GM21619 (cell line): ENCODE data around the gene PRRX1.

Experiments used
- ATAC-seq: cut with Tn5 transposase; IDR thresholded peaks from one replicate; pipeline ENCODE4 v1.9.1; 2021; ENCODE audit not compliant: unreplicated experiment

The PRRX1 gene

GRCh38 chr1:170714938-170715337, 51.0 kb downstream of the PRRX1 start:
- ATAC-seq: no peak

GRCh38 chr1:170716835-170717429, 53.0 kb downstream of the PRRX1 start:
- no peak for ATAC-seq

GRCh38 chr1:170720661-170721060, 56.7 kb downstream of the PRRX1 start:
- no peak for ATAC-seq

- no peak for ATAC-seq
Observed at GRCh38 chr1:170721621-170722020, 57.7 kb downstream of the PRRX1 start.

GRCh38 chr1:170723518-170723917, 59.6 kb downstream of the PRRX1 start:
- no peak for ATAC-seq

- no peak for ATAC-seq
Observed at GRCh38 chr1:170725326-170725725, 61.4 kb downstream of the PRRX1 start.

- ATAC-seq: no peak
Observed at GRCh38 chr1:170727963-170728362, 64.0 kb downstream of the PRRX1 start.

GRCh38 chr1:170729225-170730002, 65.5 kb downstream of the PRRX1 start:
- ATAC-seq: no peak

- ATAC-seq: no peak
Observed at GRCh38 chr1:170730014-170730413, 66.1 kb downstream of the PRRX1 start.

- ATAC-seq: no peak
Observed at GRCh38 chr1:170730438-170730837, 66.5 kb downstream of the PRRX1 start.

- no peak for ATAC-seq
Observed at GRCh38 chr1:170731566-170732251, 67.8 kb downstream of the PRRX1 start.

GRCh38 chr1:170732252-170732588, 68.3 kb downstream of the PRRX1 start:
- no peak for ATAC-seq

- ATAC-seq: no peak
Observed at GRCh38 chr1:170734412-170735175, 70.7 kb downstream of the PRRX1 start.

- ATAC-seq: no peak
Observed at GRCh38 chr1:170735366-170736263, 71.7 kb downstream of the PRRX1 start.

- ATAC-seq: no peak
Observed at GRCh38 chr1:170739803-170740202, 75.9 kb downstream of the PRRX1 start.

GRCh38 chr1:170741678-170742077, 77.7 kb downstream of the PRRX1 start:
- no peak for ATAC-seq

- no peak for ATAC-seq
Observed at GRCh38 chr1:170742600-170742999, 78.7 kb downstream of the PRRX1 start.

- ATAC-seq: no peak
Observed at GRCh38 chr1:170743083-170743482, 79.2 kb downstream of the PRRX1 start.

GRCh38 chr1:170749549-170749948, 85.6 kb downstream of the PRRX1 start:
- ATAC-seq: no peak

GRCh38 chr1:170749959-170750358, 86.0 kb downstream of the PRRX1 start:
- no peak for ATAC-seq
